ENCODE data around the gene MXD3. TPM values are rescaled to one million over a fixed set of nuclear protein-coding genes. Genes with fewer than 3 reads are reported as not detected.

Gene MXD3
- total and polyA plus RNA-seq, 8 donors: 3.0 to 55.0 (median 6.5) TPM

GRCh38 chr5:177357459-177358351 is 46.0 kb upstream of the MXD3 start, which contains the start of gene RGS14:
Gene RGS14 (plus strand): TSS chr5:177357924. CDS start chr5:177358025, 101 bp downstream.
- ATAC-seq: peak in 3 of 4 donors; percentile 59 to 67 (median 64)
- 60 to 70% methylated on average over 36 to 37 of the region's 37 CpGs for WGBS, 2 donors
- Histone ChIP-seq H3K27ac (no peak within 1 kb of the TSS), H3K4me3 (peak within 1 kb of the TSS in 1 of 4 donors; percentile 39), H3K4me1 (peaks cover 0 to under 1% (median 0%) of the 10 kb centered on the region in 3 donors), H3K9me3 (no peaks in the 10 kb centered on the region), H3K27me3 (no peaks in the 10 kb centered on the region), H3K36me3 (no peaks in the 10 kb centered on the region)
- TF ChIP-seq, protein P1, sequence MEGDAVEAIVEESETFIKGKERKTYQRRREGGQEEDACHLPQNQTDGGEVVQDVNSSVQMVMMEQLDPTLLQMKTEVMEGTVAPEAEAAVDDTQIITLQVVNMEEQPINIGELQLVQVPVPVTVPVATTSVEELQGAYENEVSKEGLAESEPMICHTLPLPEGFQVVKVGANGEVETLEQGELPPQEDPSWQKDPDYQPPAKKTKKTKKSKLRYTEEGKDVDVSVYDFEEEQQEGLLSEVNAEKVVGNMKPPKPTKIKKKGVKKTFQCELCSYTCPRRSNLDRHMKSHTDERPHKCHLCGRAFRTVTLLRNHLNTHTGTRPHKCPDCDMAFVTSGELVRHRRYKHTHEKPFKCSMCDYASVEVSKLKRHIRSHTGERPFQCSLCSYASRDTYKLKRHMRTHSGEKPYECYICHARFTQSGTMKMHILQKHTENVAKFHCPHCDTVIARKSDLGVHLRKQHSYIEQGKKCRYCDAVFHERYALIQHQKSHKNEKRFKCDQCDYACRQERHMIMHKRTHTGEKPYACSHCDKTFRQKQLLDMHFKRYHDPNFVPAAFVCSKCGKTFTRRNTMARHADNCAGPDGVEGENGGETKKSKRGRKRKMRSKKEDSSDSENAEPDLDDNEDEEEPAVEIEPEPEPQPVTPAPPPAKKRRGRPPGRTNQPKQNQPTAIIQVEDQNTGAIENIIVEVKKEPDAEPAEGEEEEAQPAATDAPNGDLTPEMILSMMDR (IDR thresholded peaks at IDR 0.05): no peak
- FAIRE-seq: no peak
- intact Hi-C loops (cut with DNase I): no loop called here
- peak in 2 of 6 donors; percentile 44 to 75 for DNase-seq

- Histone ChIP-seq H3K9me3 (no peaks in the 10 kb centered on the region), H3K36me3 (no peaks in the 10 kb centered on the region), H3K27me3 (no peaks in the 10 kb centered on the region), H3K27ac (no peak overlapping the region), H3K4me1 (no peaks in the 10 kb centered on the region), H3K4me3 (no peak overlapping the region)
- TF ChIP-seq, protein P1 (IDR thresholded peaks at IDR 0.05): no peak
- DNase-seq (no peak), FAIRE-seq (no peak), ATAC-seq (no peak)
- WGBS, 2 donors: 83 to 89% methylated on average over 5 of the region's 5 CpGs
- intact Hi-C loops (cut with DNase I): no loop called here
Measured at GRCh38 chr5:177357146-177357458, 45.4 kb upstream of the MXD3 start.

DNA sequence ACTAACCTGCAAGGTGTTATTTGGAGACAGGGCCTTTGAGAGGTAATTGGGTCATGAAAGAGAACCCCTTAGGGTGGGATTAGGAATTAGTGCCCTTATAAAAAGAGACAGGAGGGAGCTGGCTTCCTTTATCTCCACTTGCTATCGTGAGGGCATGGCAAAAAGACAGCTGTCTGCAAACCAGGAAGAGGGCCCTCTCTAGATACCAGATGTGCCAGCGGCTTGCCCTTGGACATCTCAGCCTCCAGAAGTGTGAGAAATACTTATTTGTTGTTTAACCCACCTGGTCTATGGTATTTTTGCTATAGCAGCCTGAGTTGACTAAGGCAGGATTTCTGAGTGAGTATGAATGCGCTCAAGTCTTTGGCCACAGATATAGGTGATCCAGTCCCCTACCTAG is 45.0 kb upstream of the MXD3 start:
- FAIRE-seq (no peak), DNase-seq (peak in 2 of 6 donors; percentile 1), ATAC-seq (no peak)
- intact Hi-C loops (cut with DNase I): no loop called here
- TF ChIP-seq, protein P1 (IDR thresholded peaks at IDR 0.05): no peak
- 67 to 76% methylated on average over 3 of the region's 3 CpGs for WGBS, 2 donors
- Histone ChIP-seq H3K9me3 (no peaks in the 10 kb centered on the region), H3K27ac (no peak overlapping the region), H3K27me3 (no peaks in the 10 kb centered on the region), H3K4me3 (no peak overlapping the region), H3K36me3 (no peaks in the 10 kb centered on the region), H3K4me1 (no peaks in the 10 kb centered on the region)

- 13 to 45% methylated on average over 1 of the region's 1 CpG for WGBS, 2 donors
- intact Hi-C loops (cut with DNase I): no loop called here
- Histone ChIP-seq H3K27me3 (no peaks in the 10 kb centered on the region), H3K27ac (no peak overlapping the region), H3K36me3 (no peaks in the 10 kb centered on the region), H3K4me1 (no peaks in the 10 kb centered on the region), H3K4me3 (no peak overlapping the region), H3K9me3 (no peaks in the 10 kb centered on the region)
- FAIRE-seq (no peak), ATAC-seq (no peak), DNase-seq (peak in 1 of 6 donors; percentile 2)
- TF ChIP-seq, protein P1 (IDR thresholded peaks at IDR 0.05): no peak
Measured at GRCh38 chr5:177355868-177356168, 44.1 kb upstream of the MXD3 start.

Measured in pancreas (tissue), 10 donors.